ENCODE results near the gene TNS4.

TNS4 gene

GRCh38 chr17:40472733-40473452, 28.5 kb downstream of the TNS4 start:
- DNase-seq (ENCODE audit: low spot score): no peak

GRCh38 chr17:40471846-40472732, 29.3 kb downstream of the TNS4 start:
- DNase-seq (ENCODE audit: low spot score): no peak

- DNase-seq (ENCODE audit: low spot score): no peak
Observed at GRCh38 chr17:40470932-40471828, 30.2 kb downstream of the TNS4 start.

GRCh38 chr17:40469805-40470675, 31.4 kb downstream of the TNS4 start:
- no peak for DNase-seq (ENCODE audit: low spot score)

GRCh38 chr17:40468560-40468959, 32.9 kb downstream of the TNS4 start:
- no peak for DNase-seq (ENCODE audit: low spot score)

- no peak for DNase-seq (ENCODE audit: low spot score)
Observed at GRCh38 chr17:40467281-40467867, 34.0 kb downstream of the TNS4 start.

GRCh38 chr17:40466298-40466971, 35.0 kb downstream of the TNS4 start:
- DNase-seq (ENCODE audit: low spot score): no peak

- DNase-seq (ENCODE audit: low spot score): no peak
Observed at GRCh38 chr17:40464392-40464855, 37.0 kb downstream of the TNS4 start.

- no peak for DNase-seq (ENCODE audit: low spot score)
Observed at GRCh38 chr17:40463122-40463550, 38.3 kb downstream of the TNS4 start.

- no peak for DNase-seq (ENCODE audit: low spot score)
Observed at GRCh38 chr17:40462343-40463121, 38.9 kb downstream of the TNS4 start.

- no peak for DNase-seq (ENCODE audit: low spot score)
Observed at GRCh38 chr17:40461732-40462342, 39.6 kb downstream of the TNS4 start.

GRCh38 chr17:40460968-40461731, 40.3 kb downstream of the TNS4 start:
- DNase-seq (ENCODE audit: low spot score): no peak

GRCh38 chr17:40460604-40460967, 40.8 kb downstream of the TNS4 start:
- DNase-seq (ENCODE audit: low spot score): no peak

GRCh38 chr17:40459636-40460603, 41.5 kb downstream of the TNS4 start:
- DNase-seq (ENCODE audit: low spot score): no peak

- no peak for DNase-seq (ENCODE audit: low spot score)
Observed at GRCh38 chr17:40458851-40459482, 42.5 kb downstream of the TNS4 start.

All from Ammon's horn (tissue), 1 donor.